H1 (cell line): Measurements from ENCODE around the gene ADSS1. TPM values are rescaled to one million over a fixed set of nuclear protein-coding genes. Genes with fewer than 3 reads are reported as not detected.

Source experiments
- CTCF ChIA-PET: fragments of 300-600 bp; sonication (Branson Sonifier 250); formaldehyde crosslinking; loops from one replicate; lab custom pipeline; 2021; ENCODE audit not compliant: partially characterized antibody; lab: Charles Lee
- POLR2A ChIA-PET: fragments of 300-600 bp; sonication (Branson Sonifier 250); formaldehyde crosslinking; loops from one replicate; lab custom pipeline; 2021; ENCODE audit warnings: inconsistent platforms; ENCODE audit not compliant: partially characterized antibody; lab: Charles Lee
- DNase-seq, 2 experiments: peaks; one replicate each; pipeline versions ENCODE4 v3.0.0 to v3.0.0-alpha.2; 2010 to 2022; ENCODE audit warnings: low spot score in 2 of 2, low read depth in 1 of 2, mixed read lengths in 1 of 2
- FAIRE-seq: peaks from 2 replicates; lab custom pipeline; 2011; peaks lifted over from hg19 to GRCh38; lab: Jason Lieb, UNC
- H2AFZ ChIP-seq: 2 replicates; pipeline ENCODE4 v1.8.1; 2012; ENCODE audit warnings: low read length, inconsistent platforms
- H2AK5ac ChIP-seq: 2 replicates; pipeline ENCODE4 v1.6.1; 2013; ENCODE audit warnings: low read depth, low read length
- H2BK120ac ChIP-seq: replicated peaks from 2 replicates; pipeline ENCODE3; 2013; ENCODE audit warnings: low read depth, low read length, inconsistent platforms
- H2BK12ac ChIP-seq: 2 replicates; pipeline ENCODE4 v1.6.1; 2013; ENCODE audit warnings: low read depth, low read length
- H2BK15ac ChIP-seq: 2 replicates; pipeline ENCODE4 v1.6.1; 2013; ENCODE audit warnings: low read length
- H2BK20ac ChIP-seq: 2 replicates; pipeline ENCODE4 v1.6.1; 2013; ENCODE audit warnings: low read length
- H2BK5ac ChIP-seq: 2 replicates; pipeline ENCODE4 v1.6.1; 2013; ENCODE audit warnings: low read depth, low read length
- H3K14ac ChIP-seq: 2 replicates; pipeline ENCODE4 v1.6.1; 2013; ENCODE audit warnings: inconsistent platforms; ENCODE audit not compliant: insufficient read length
- H3K18ac ChIP-seq: 2 replicates; pipeline ENCODE4 v1.6.1; 2013; ENCODE audit warnings: low read length; ENCODE audit errors: extremely low read depth
- H3K23ac ChIP-seq: 2 replicates; pipeline ENCODE4 v1.6.1; 2013; ENCODE audit warnings: inconsistent platforms; ENCODE audit not compliant: insufficient read length
- H3K23me2 ChIP-seq: 2 replicates; pipeline ENCODE4 v1.6.1; 2013; ENCODE audit warnings: low read depth, low read length
- H3K27ac ChIP-seq: 2 replicates; pipeline ENCODE4 v1.6.1; 2011; ENCODE audit warnings: low read depth, low read length, inconsistent platforms
- H3K27me3 ChIP-seq, 4 experiments: replicated peaks in 1 of 4; 1 replicate in 1 of 4; 2 replicates in 3 of 4; pipeline versions ENCODE4 v1.6.1 to v1.8.1; 2011 to 2013; ENCODE audit warnings: low read length in 3 of 4, mild to moderate bottlenecking in 3 of 4, inconsistent platforms in 2 of 4, mixed read lengths in 2 of 4, moderate library complexity in 1 of 4; ENCODE audit not compliant: control insufficient read depth in 3 of 4, insufficient read depth in 3 of 4; ENCODE audit errors: extremely low read depth in 1 of 4
- H3K36me3 ChIP-seq, 4 experiments: 2 replicates each; pipeline versions ENCODE4 v1.6.1 to v1.8.1; 2011 to 2013; ENCODE audit warnings: mild to moderate bottlenecking in 4 of 4, low read length in 3 of 4, moderate library complexity in 2 of 4, control low read depth in 1 of 4, inconsistent platforms in 1 of 4; ENCODE audit not compliant: insufficient read depth in 4 of 4, control insufficient read depth in 2 of 4
- H3K4ac ChIP-seq: replicated peaks from 2 replicates; pipeline ENCODE3; 2013; ENCODE audit warnings: low read length, low read depth, mixed read lengths, inconsistent platforms; ENCODE audit not compliant: insufficient read length
- H3K4me1 ChIP-seq, 4 experiments: replicated peaks in 1 of 4; 1 replicate in 1 of 4; 2 replicates in 3 of 4; pipeline versions ENCODE4 v1.6.1 to v1.8.1; 2011 to 2013; ENCODE audit warnings: low read length in 3 of 4, inconsistent platforms in 2 of 4, mixed read lengths in 1 of 4; ENCODE audit not compliant: insufficient read depth in 4 of 4, control insufficient read depth in 3 of 4
- H3K4me2 ChIP-seq, 2 experiments: 2 replicates each; pipeline versions ENCODE4 v1.6.1 to v1.8.1; 2011 to 2013; ENCODE audit warnings: low read depth in 2 of 2, low read length in 2 of 2, control low read depth in 1 of 2, inconsistent platforms in 1 of 2, mild to moderate bottlenecking in 1 of 2; ENCODE audit not compliant: insufficient read depth in 1 of 2
- H3K4me3 ChIP-seq, 4 experiments: fragments of 200-600, 300-600 bp in 1 of 4; sonication (generic), shearing (Covaris generic), sonication (Bioruptor Twin) in 1 of 4; 2 replicates each; pipeline versions ENCODE4 v1.5.1 to v1.8.1; 2011 to 2016; ENCODE audit warnings: low read length in 4 of 4, low read depth in 3 of 4, control low read depth in 2 of 4, inconsistent platforms in 2 of 4, mild to moderate bottlenecking in 2 of 4, mixed read lengths in 1 of 4, moderate library complexity in 1 of 4; ENCODE audit not compliant: insufficient read depth in 2 of 4; ENCODE audit errors: extremely low read depth in 1 of 4
- H3K56ac ChIP-seq: replicated peaks from 2 replicates; pipeline ENCODE3; 2013; ENCODE audit warnings: low read depth, mild to moderate bottlenecking, mixed read lengths, low read length, inconsistent platforms; ENCODE audit not compliant: insufficient read length
- H3K79me1 ChIP-seq: 2 replicates; pipeline ENCODE4 v1.6.1; 2013; ENCODE audit warnings: low read depth, low read length, control low read depth
- H3K79me2 ChIP-seq, 2 experiments: 2 replicates each; pipeline versions ENCODE4 v1.6.1 to v1.8.1; 2012 to 2013; ENCODE audit warnings: low read length in 2 of 2, mild to moderate bottlenecking in 2 of 2, inconsistent platforms in 1 of 2; ENCODE audit not compliant: insufficient read depth in 2 of 2, control insufficient read depth in 1 of 2
- H3K9ac ChIP-seq, 4 experiments: replicated peaks in 1 of 4; 1 replicate in 1 of 4; 2 replicates in 3 of 4; pipeline versions ENCODE4 v1.6.1 to v1.8.1; 2011 to 2013; ENCODE audit warnings: low read depth in 3 of 4, low read length in 3 of 4, control low read depth in 2 of 4, mild to moderate bottlenecking in 2 of 4, moderate library complexity in 2 of 4, inconsistent platforms in 1 of 4; ENCODE audit errors: extremely low read depth in 1 of 4
- H3K9me3 ChIP-seq, 2 experiments: 2 replicates each; pipeline versions ENCODE4 v1.6.1 to v1.8.1; 2012 to 2013; ENCODE audit warnings: mild to moderate bottlenecking in 2 of 2, moderate library complexity in 2 of 2, control low read depth in 1 of 2, inconsistent platforms in 1 of 2, low read depth in 1 of 2, low read length in 1 of 2, mixed read lengths in 1 of 2; ENCODE audit not compliant: insufficient read depth in 2 of 2
- H4K20me1 ChIP-seq, 2 experiments: replicated peaks in 1 of 2; 2 replicates each; pipeline versions ENCODE3 to v1.8.1; 2011 to 2013; ENCODE audit warnings: inconsistent platforms in 2 of 2, low read length in 2 of 2, mild to moderate bottlenecking in 1 of 2; ENCODE audit not compliant: insufficient read depth in 2 of 2, control insufficient read depth in 1 of 2
- H4K5ac ChIP-seq: 2 replicates; pipeline ENCODE4 v1.6.1; 2013; ENCODE audit warnings: low read length, low read depth, mixed read lengths, inconsistent platforms; ENCODE audit not compliant: insufficient read length
- H4K8ac ChIP-seq: 2 replicates; pipeline ENCODE4 v1.8.0; 2013; ENCODE audit warnings: mild to moderate bottlenecking, moderate library complexity, low read length, inconsistent platforms; ENCODE audit not compliant: insufficient read depth; ENCODE audit errors: extremely low read depth
- H4K91ac ChIP-seq: replicated peaks from 2 replicates; pipeline ENCODE3; 2013; ENCODE audit warnings: low read length, mixed read lengths, inconsistent platforms; ENCODE audit not compliant: insufficient read length
- ASH2L ChIP-seq: fragments of 200-600, 300-600 bp; sonication (generic); IDR thresholded peaks from one replicate; pipeline ENCODE4 v1.7.1; 2017; ENCODE audit warnings: low read length
- EP300 ChIP-seq, 2 experiments: IDR thresholded peaks; 1 replicate in 1 of 2; 2 replicates in 1 of 2; pipeline ENCODE4 v1.6.1; 2011 to 2012; ENCODE audit warnings: low read depth in 2 of 2, low read length in 2 of 2, mild to moderate bottlenecking in 2 of 2, borderline replicate concordance in 1 of 2, inconsistent platforms in 1 of 2, moderate library complexity in 1 of 2
- JUND ChIP-seq: IDR thresholded peaks from 2 replicates; pipeline ENCODE4 v1.6.1; 2011; ENCODE audit warnings: mild to moderate bottlenecking, improper control_type of control experiment, low read length
- KDM4A ChIP-seq: IDR thresholded peaks from one replicate; pipeline ENCODE4 v1.7.1; 2012; ENCODE audit warnings: low read depth, mild to moderate bottlenecking, moderate library complexity, low read length, inconsistent platforms; ENCODE audit not compliant: severe bottlenecking
- KDM5A ChIP-seq: fragments of 200-600 bp; IDR thresholded peaks from 2 replicates; pipeline ENCODE4 v1.7.1; 2012; ENCODE audit warnings: mild to moderate bottlenecking, low read length, inconsistent platforms, mixed read lengths
- NANOG ChIP-seq: IDR thresholded peaks from 2 replicates; pipeline ENCODE4 v1.6.1; 2011; ENCODE audit warnings: low read length, low read depth, mild to moderate bottlenecking, inconsistent platforms; ENCODE audit not compliant: insufficient read depth, poor library complexity, severe bottlenecking
- PHF8 ChIP-seq: fragments of 200-600 bp; sonication (generic); conservative IDR thresholded peaks from 2 replicates; pipeline ENCODE4 v1.7.1; 2012; ENCODE audit warnings: low read depth, mild to moderate bottlenecking, inconsistent platforms, low read length, moderate library complexity
- TAF7 ChIP-seq: optimal IDR thresholded peaks from 2 replicates; pipeline ENCODE3; 2011; ENCODE audit warnings: low read depth, mild to moderate bottlenecking, inconsistent platforms, low read length, moderate library complexity, borderline replicate concordance
- TCF12 ChIP-seq: IDR thresholded peaks from 2 replicates; pipeline ENCODE4 v1.6.1; 2011; ENCODE audit warnings: low read depth, mild to moderate bottlenecking, low read length
- WGBS, 2 experiments: shearing (Covaris generic) in 1 of 2; methylation state at CpG; one replicate each; pipeline versions ENCODE4 v1.1.6 to v1.1.7; 2013 to 2015; ENCODE audit warnings: low lambda C conversion rate in 2 of 2, mixed read lengths in 2 of 2, inconsistent platforms in 1 of 2, low coverage in 1 of 2, missing lambda C conversion rate in 1 of 2; ENCODE audit not compliant: insufficient replicate concordance in 2 of 2, insufficient coverage in 1 of 2, insufficient read length in 1 of 2; ENCODE audit errors: extremely low coverage in 1 of 2, missing lambda C conversion rate in 1 of 2; 5-methylcytosine and 5-hydroxymethylcytosine counted together
- polyA plus RNA-seq, 7 experiments: library from polyadenylated mRNA; depleted of rRNA in 3 of 7; stranded (reverse) in 5 of 7; unstranded in 2 of 7; fragments of >200 nt in 5 of 7; fragments of 200-250 nt in 2 of 7; gene quantifications; 1 replicate in 5 of 7; 2 replicates in 1 of 7; 4 replicates in 1 of 7; pipeline versions ENCODE4 v1.2.1 to v1.2.3, GENCODE V29; 2011 to 2013; ENCODE audit warnings: missing spikeins in 2 of 7, mixed read lengths in 2 of 7
- total RNA-seq: library from RNA; stranded (reverse); fragmentation: NEBNext Ultra II Directional; extraction: Animal tissue kit (Norgen Biotek cat#: 25700); gene quantifications from 2 replicates; pipeline ENCODE4 v1.2.1, GENCODE V29; 2021

Gene ADSS1
- total and polyA plus RNA-seq, 2 of the 8 experiments (the other 6 are each of a cell fraction or from before 2014, with no cell fraction given), result 7.1 to 7.9 TPM

DNA sequence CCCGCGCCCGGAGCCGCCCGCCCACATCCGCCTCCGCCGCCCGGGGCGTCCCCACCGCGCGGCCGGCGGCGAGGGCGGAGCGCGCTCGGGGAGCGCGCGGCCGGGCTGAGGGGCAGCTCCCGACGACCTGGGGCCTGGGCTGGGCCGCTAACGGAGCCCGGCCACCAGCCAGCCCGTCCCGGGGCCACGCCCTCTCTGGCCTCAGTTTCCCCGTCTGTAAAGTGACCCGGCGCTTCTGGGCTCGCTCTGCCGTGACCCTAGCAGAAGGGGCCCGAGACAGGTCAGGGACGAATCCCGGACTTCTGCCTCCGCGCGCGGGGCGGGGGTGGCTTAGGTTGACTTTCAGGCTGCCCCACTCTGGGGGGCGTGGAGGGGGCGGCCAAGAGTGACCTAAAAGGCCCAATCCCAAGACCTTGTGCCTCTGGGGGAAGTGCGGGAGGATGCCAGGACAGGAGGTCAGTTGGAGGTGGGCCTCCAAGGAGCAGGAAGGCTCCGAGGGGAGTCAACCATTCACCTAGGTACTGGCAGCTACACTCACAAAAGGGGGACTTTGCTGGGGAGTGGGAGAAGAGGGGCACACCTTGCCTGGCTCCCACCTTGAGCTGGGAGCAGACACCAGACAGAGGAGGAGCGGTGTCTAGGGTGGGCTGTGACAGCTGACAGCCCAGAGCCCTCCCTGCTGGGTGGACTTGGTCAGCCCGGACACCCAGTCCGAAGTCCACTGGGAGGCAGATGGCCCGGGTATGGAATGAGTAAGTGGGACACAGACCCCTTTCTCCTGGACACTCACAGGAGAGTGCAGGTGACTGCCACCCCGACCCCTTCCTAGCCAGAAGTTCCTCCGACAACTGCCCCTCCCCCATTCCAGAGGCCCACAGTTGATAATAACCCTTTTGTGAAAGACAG, 72.0 kb downstream of the ADSS1 start:
- Histone ChIP-seq H2AK5ac (peak overlapping the region; percentile 75; the same call in 1 of the 2 replicates), H4K20me1 (peaks cover 14 to 22% of the 10 kb centered on the region in 2 experiments), H3K23ac (no peak overlapping the region), H3K27me3 (peaks cover 6 to 53% (median 43%) of the 10 kb centered on the region in 4 experiments), H3K4me3 (peak overlapping the region; percentile 52 to 66 (median 58)), H2BK120ac (no peak overlapping the region), H3K9me3 (no peaks in the 10 kb centered on the region), H4K8ac (0 out of 2 replicates have a peak overlapping the region, but pooled peaks have one; percentile 57), H2BK5ac (no peak overlapping the region), H3K23me2 (peaks cover 23% of the 10 kb centered on the region), H4K91ac (no peak overlapping the region), H2BK15ac (peak overlapping the region; percentile 81; the same call in 1 of the 2 replicates), H2BK12ac (no peak overlapping the region), H2AFZ (no peak overlapping the region), H3K18ac (peak overlapping the region; percentile 83), H3K79me2 (peaks cover 0 to 6% of the 10 kb centered on the region in 2 experiments; a peak in 1 of 4 replicates), H3K14ac (no peak overlapping the region), H3K56ac (no peak overlapping the region), H3K79me1 (peaks cover 8% of the 10 kb centered on the region), H2BK20ac (0 out of 2 replicates have a peak overlapping the region, but pooled peaks have one; percentile 61), H3K4me2 (peak overlapping the region; percentile 77 to 88), H3K4me1 (peaks cover 4 to 48% (median 33%) of the 10 kb centered on the region in 4 experiments), H3K36me3 (no peaks in the 10 kb centered on the region; a peak in 1 of 8 replicates), H4K5ac (no peak overlapping the region), H3K9ac (no peak overlapping the region), H3K27ac (no peak overlapping the region), H3K4ac (no peak overlapping the region)
- 12% methylated on average over 38 of the region's 55 CpGs; no CpG with 5 or more reads in 1 of the 2 experiments for WGBS, 2 experiments
- ChIA-PET POLR2A (interaction anchor here (0.7 to 2.3 kb wide), 4 partner anchors 17 to 68 kb away, joined by 3 to 7 read pairs (median 3); partner anchors contain the start of gene SIVA1), CTCF (interaction anchor here (0.6 to 11.1 kb wide), 7 partner anchors 24 to 75 kb away, joined by 3 to 110 read pairs (median 3); no protein-coding TSS in a partner anchor)
- no peak for TF ChIP-seq KDM5A
- TF ChIP-seq PHF8, result peak; percentile 52; the same call in 1 of the 2 replicates
- TF ChIP-seq EP300 (IDR thresholded peaks at IDR 0.05; ENCODE audit: borderline replicate concordance in 1 of 2, low read depth in 2 of 2, low read length in 2 of 2), result no peak
- no peak for TF ChIP-seq ASH2L
- no peak for TF ChIP-seq NANOG
- TF ChIP-seq TAF7, result no peak
- no peak for TF ChIP-seq TCF12
- peak; percentile 51 for TF ChIP-seq KDM4A
- TF ChIP-seq JUND, result no peak
- no peak for DNase-seq
- FAIRE-seq, result no peak
